WI38 (cell line): Measurements from ENCODE around the gene SLIT1.

Source experiments
- H3K4me3 ChIP-seq: 2 replicates; pipeline ENCODE4 v1.5.1; 2011; ENCODE audit warnings: low read depth, mild to moderate bottlenecking, control low read depth, low read length
- CTCF ChIP-seq: IDR thresholded peaks from 2 replicates; pipeline ENCODE4 v1.5.1; 2012; ENCODE audit warnings: low read depth, mild to moderate bottlenecking, control low read depth, low read length

The SLIT1 gene

GRCh38 chr10:97102441-97102840, 83.3 kb downstream of the SLIT1 start:
- no peak overlapping the region for H3K4me3 ChIP-seq
- TF ChIP-seq CTCF = no peak

GRCh38 chr10:97101166-97101940, 84.4 kb downstream of the SLIT1 start:
- no peak overlapping the region for H3K4me3 ChIP-seq
- no peak for TF ChIP-seq CTCF

GRCh38 chr10:97100657-97101056, 85.1 kb downstream of the SLIT1 start:
- no peak overlapping the region for H3K4me3 ChIP-seq
- TF ChIP-seq CTCF = no peak

- no peak overlapping the region for H3K4me3 ChIP-seq
- TF ChIP-seq CTCF = no peak
Measured at GRCh38 chr10:97099868-97100267, 85.9 kb downstream of the SLIT1 start.

GRCh38 chr10:97099089-97099488, 86.7 kb downstream of the SLIT1 start:
- no peak for TF ChIP-seq CTCF
- H3K4me3 ChIP-seq = no peak overlapping the region

- TF ChIP-seq CTCF = no peak
- no peak overlapping the region for H3K4me3 ChIP-seq
Measured at GRCh38 chr10:97097084-97097433, 88.7 kb downstream of the SLIT1 start.

GRCh38 chr10:97096261-97097083, 89.3 kb downstream of the SLIT1 start:
- TF ChIP-seq CTCF = no peak
- no peak overlapping the region for H3K4me3 ChIP-seq
